ENCODE results near the gene NHLRC4. TPM values are rescaled to one million over a fixed set of nuclear protein-coding genes. Genes with fewer than 3 reads are reported as not detected.

The NHLRC4 gene
- total RNA-seq = 1 to 10 TPM; 1.1 TPM
- polyA plus RNA-seq (2013, experiment 1 of 2) = 0.78 TPM
- 0.87 TPM for polyA plus RNA-seq (2013, experiment 2 of 2)
- long read RNA-seq, experiment 1, partial matches to known transcripts = 0 of 1 reads
- long read RNA-seq, experiment 1, other reads (novel, unspliced or antisense) = 1 of 1 reads
- long read RNA-seq, experiment 2 = 0 reads
- long read RNA-seq, experiment 3, partial matches to known transcripts = 0 of 5 reads
- long read RNA-seq, experiment 3, other reads (novel, unspliced or antisense) = 1 of 5 reads
- long read RNA-seq, experiment 4 = 0 reads

GRCh38 chr16:566475-567372 is at the start of gene NHLRC4:
Gene NHLRC4 (plus strand): TSS chr16:567005. CDS start chr16:568048, 1,043 bp downstream.
- H3K4me1 ChIP-seq (ENCODE audit: control insufficient read depth, insufficient read depth, low read length) = peaks cover 7% of the 10 kb centered on the region
- Mint-ChIP-seq H3K4me3 (no peak within 1 kb of the TSS), H3K27ac (no peak within 1 kb of the TSS), H3K4me1 (peaks cover 21% of the 10 kb centered on the region), H3K9me3 (no peaks in the 10 kb centered on the region), H3K36me3 (ENCODE audit: low read depth) (peaks cover 1% of the 10 kb centered on the region), H3K27me3 (ENCODE audit: insufficient read depth) (peaks cover 9% of the 10 kb centered on the region)
- H3K27me3 ChIP-seq (ENCODE audit: control insufficient read depth, insufficient read depth, low read length, poor library complexity, severe bottlenecking) = peaks cover 10% of the 10 kb centered on the region
- H3K4me3 ChIP-seq (ENCODE audit: low read length) = no peak within 1 kb of the TSS
- no peak within 1 kb of the TSS for H3K9ac ChIP-seq (ENCODE audit: extremely low read depth, low read length, poor library complexity, severe bottlenecking)
- TF ChIP-seq CTCF (conservative IDR thresholded peaks at IDR 0.05) = no peak
- WGBS, 2 experiments (ENCODE audit: insufficient coverage in 1 of 2, insufficient read length in 1 of 2) = 58 to 65% methylated on average over 20 to 26 of the region's 26 CpGs
- H3K36me3 ChIP-seq (ENCODE audit: control insufficient read depth, insufficient read depth, low read length) = peaks cover under 1% of the 10 kb centered on the region
- peak; percentile 91 for DNase-seq
- H3K9me3 ChIP-seq (ENCODE audit: control insufficient read depth, low read length) = no peaks in the 10 kb centered on the region
- H3K27ac ChIP-seq (ENCODE audit: low read depth, low read length) = no peak within 1 kb of the TSS

- Histone ChIP-seq H3K9ac (ENCODE audit: extremely low read depth, low read length, poor library complexity, severe bottlenecking) (no peak overlapping the region), H3K4me3 (ENCODE audit: low read length) (no peak overlapping the region), H3K36me3 (ENCODE audit: control insufficient read depth, insufficient read depth, low read length) (peaks cover 24% of the 10 kb centered on the region), H3K9me3 (ENCODE audit: control insufficient read depth, low read length) (no peaks in the 10 kb centered on the region), H3K4me1 (ENCODE audit: control insufficient read depth, insufficient read depth, low read length) (no peaks in the 10 kb centered on the region), H3K27ac (ENCODE audit: low read depth, low read length) (no peak overlapping the region), H3K27me3 (ENCODE audit: control insufficient read depth, insufficient read depth, low read length, poor library complexity, severe bottlenecking) (no peaks in the 10 kb centered on the region)
- Mint-ChIP-seq H3K27me3 (ENCODE audit: insufficient read depth) (no peaks in the 10 kb centered on the region), H3K4me1 (no peaks in the 10 kb centered on the region), H3K27ac (no peak overlapping the region), H3K36me3 (ENCODE audit: low read depth) (peaks cover 21% of the 10 kb centered on the region), H3K4me3 (no peak overlapping the region), H3K9me3 (no peaks in the 10 kb centered on the region)
- no peak for DNase-seq
- 94 to 98% methylated on average over 8 to 9 of the region's 9 CpGs for WGBS, 2 experiments (ENCODE audit: insufficient coverage in 1 of 2, insufficient read length in 1 of 2)
- TF ChIP-seq CTCF (conservative IDR thresholded peaks at IDR 0.05) = no peak
Measured at GRCh38 chr16:518858-519257, 47.9 kb upstream of the NHLRC4 start.

- no peak overlapping the region for H3K4me3 ChIP-seq (ENCODE audit: low read length)
- peaks cover 24% of the 10 kb centered on the region for H3K36me3 ChIP-seq (ENCODE audit: control insufficient read depth, insufficient read depth, low read length)
- WGBS, 2 experiments (ENCODE audit: insufficient coverage in 1 of 2, insufficient read length in 1 of 2) = 95 to 96% methylated on average over 14 to 19 of the region's 19 CpGs
- Mint-ChIP-seq H3K4me3 (no peak overlapping the region), H3K4me1 (no peaks in the 10 kb centered on the region), H3K27me3 (ENCODE audit: insufficient read depth) (no peaks in the 10 kb centered on the region), H3K36me3 (ENCODE audit: low read depth) (peaks cover 18% of the 10 kb centered on the region), H3K27ac (no peak overlapping the region), H3K9me3 (no peaks in the 10 kb centered on the region)
- TF ChIP-seq CTCF (conservative IDR thresholded peaks at IDR 0.05) = no peak
- no peaks in the 10 kb centered on the region for H3K27me3 ChIP-seq (ENCODE audit: control insufficient read depth, insufficient read depth, low read length, poor library complexity, severe bottlenecking)
- H3K9ac ChIP-seq (ENCODE audit: extremely low read depth, low read length, poor library complexity, severe bottlenecking) = no peak overlapping the region
- no peak for DNase-seq
- H3K27ac ChIP-seq (ENCODE audit: low read depth, low read length) = no peak overlapping the region
- no peaks in the 10 kb centered on the region for H3K9me3 ChIP-seq (ENCODE audit: control insufficient read depth, low read length)
- H3K4me1 ChIP-seq (ENCODE audit: control insufficient read depth, insufficient read depth, low read length) = no peaks in the 10 kb centered on the region
Measured at GRCh38 chr16:519425-519824, 47.4 kb upstream of the NHLRC4 start.
